LHCN-M2 (cell line): Measurements from ENCODE around the gene TMEM42. TPM values are rescaled to one million over a fixed set of nuclear protein-coding genes. Genes with fewer than 3 reads are reported as not detected.
"Not testable (repeated sequence)": the region's sequence is repeated elsewhere in the genome, so short reads cannot be mapped to it uniquely, and the experiment has no call there.

ENCODE experiments used
- DNase-seq: peaks from one replicate; pipeline ENCODE4 v3.0.0-alpha.2; 2012; ENCODE audit warnings: low read depth
- polyA plus RNA-seq: library from polyadenylated mRNA; unstranded; fragments of >200 nt; gene quantifications from one replicate; pipeline ENCODE4 v1.2.1, GENCODE V29; 2012; ENCODE audit warnings: missing spikeins
- total RNA-seq: library from RNA; depleted of rRNA; stranded (reverse); fragments of >200 nt; gene quantifications from 2 replicates; pipeline ENCODE4 v1.2.3, GENCODE V29; 2014; rRNA removed

Gene TMEM42
- total RNA-seq = 21.6 and 22.3 TPM in 2 replicates
- 22.3 TPM for polyA plus RNA-seq

GRCh38 chr3:44861412-44862225 is at the start of gene TMEM42:
Gene TMEM42 (plus strand): TSS chr3:44861912. CDS start chr3:44861925, 13 bp downstream.
- DNase-seq = peak; percentile 87

GRCh38 chr3:44814751-44815150 is 47.0 kb upstream of the TMEM42 start:
- DNase-seq = no peak

GRCh38 chr3:44816334-44816733 is 45.4 kb upstream of the TMEM42 start:
- not testable (repeated sequence) for DNase-seq

GRCh38 chr3:44821206-44821605 is 40.5 kb upstream of the TMEM42 start:
- DNase-seq = not testable (repeated sequence)

GRCh38 chr3:44825264-44825925 is 36.3 kb upstream of the TMEM42 start:
- DNase-seq = peak; percentile 19

- no peak for DNase-seq
Measured at GRCh38 chr3:44827196-44827595, 34.5 kb upstream of the TMEM42 start.

GRCh38 chr3:44831232-44831631 is 30.5 kb upstream of the TMEM42 start:
- no peak for DNase-seq

- no peak for DNase-seq
Measured at GRCh38 chr3:44832032-44832431, 29.7 kb upstream of the TMEM42 start.

GRCh38 chr3:44832965-44833364 is 28.7 kb upstream of the TMEM42 start:
- no peak for DNase-seq

- DNase-seq = no peak
Measured at GRCh38 chr3:44833394-44833793, 28.3 kb upstream of the TMEM42 start.

GRCh38 chr3:44835684-44836083 is 26.0 kb upstream of the TMEM42 start:
- no peak for DNase-seq

- DNase-seq = no peak
Measured at GRCh38 chr3:44842376-44842775, 19.3 kb upstream of the TMEM42 start.

GRCh38 chr3:44845528-44846520 is 15.9 kb upstream of the TMEM42 start:
- DNase-seq = no peak

- DNase-seq = no peak
Measured at GRCh38 chr3:44848634-44849033, 13.1 kb upstream of the TMEM42 start.

GRCh38 chr3:44856663-44857062 is 5.0 kb upstream of the TMEM42 start:
- not testable (repeated sequence) for DNase-seq

- DNase-seq = no peak
Measured at GRCh38 chr3:44860117-44860516, 1.6 kb upstream of the TMEM42 start.

GRCh38 chr3:44862226-44862637 is 520 bp downstream of the TMEM42 start:
- DNase-seq = peak; percentile 40

- DNase-seq = peak; percentile 76
Measured at GRCh38 chr3:44865272-44866035, 3.7 kb downstream of the TMEM42 start.

GRCh38 chr3:44867421-44868111 is 5.9 kb downstream of the TMEM42 start:
- no peak for DNase-seq

GRCh38 chr3:44870375-44871061 is 8.8 kb downstream of the TMEM42 start:
- DNase-seq = no peak
